Measurements from ENCODE around the gene FBXO36. TPM values are rescaled to one million over a fixed set of nuclear protein-coding genes. Genes with fewer than 3 reads are reported as not detected.

The FBXO36 gene
- 1.0 TPM for polyA plus RNA-seq (2012; ENCODE audit: insufficient read length, low read depth)

- no peak; the same call in 1 of the 2 replicates for TF ChIP-seq TAF1 (IDR thresholded peaks at IDR 0.05; ENCODE audit: borderline replicate concordance, insufficient read depth, low read length)
- TF ChIP-seq SIN3A (IDR thresholded peaks at IDR 0.05; ENCODE audit: borderline replicate concordance, insufficient read depth, low read length): peak; percentile 72; the same call in 1 of the 2 replicates
These were observed at the start of gene FBXO36 for GRCh38 chr2:229922449-229923386. Gene FBXO36 (plus strand): TSS chr2:229922503. CDS start chr2:229922514, 11 bp downstream.

- TF ChIP-seq POLR2AphosphoS5 (IDR thresholded peaks at IDR 0.05; ENCODE audit: low read depth, low read length) (no peak), REST (IDR thresholded peaks at IDR 0.05; ENCODE audit: insufficient read depth in 1 of 2, low read depth in 2 of 2, low read length in 2 of 2) (no peak), TAF1 (IDR thresholded peaks at IDR 0.05; ENCODE audit: borderline replicate concordance, insufficient read depth, low read length) (no peak), FOXP2 (optimal IDR thresholded peaks at IDR 0.05; ENCODE audit: borderline replicate concordance, extremely low read depth, extremely low read length, insufficient read depth) (no peak), SIN3A (IDR thresholded peaks at IDR 0.05; ENCODE audit: borderline replicate concordance, insufficient read depth, low read length) (no peak)
These were observed 49.2 kb upstream of the FBXO36 start for GRCh38 chr2:229873123-229873581.

- TF ChIP-seq TAF1 (IDR thresholded peaks at IDR 0.05; ENCODE audit: borderline replicate concordance, insufficient read depth, low read length) (no peak), SIN3A (IDR thresholded peaks at IDR 0.05; ENCODE audit: borderline replicate concordance, insufficient read depth, low read length) (no peak), FOXP2 (optimal IDR thresholded peaks at IDR 0.05; ENCODE audit: borderline replicate concordance, extremely low read depth, extremely low read length, insufficient read depth) (no peak), POLR2AphosphoS5 (IDR thresholded peaks at IDR 0.05; ENCODE audit: low read depth, low read length) (no peak), REST (IDR thresholded peaks at IDR 0.05; ENCODE audit: insufficient read depth in 1 of 2, low read depth in 2 of 2, low read length in 2 of 2) (no peak)
These were observed 47.7 kb upstream of the FBXO36 start for GRCh38 chr2:229874647-229875046.

- TF ChIP-seq TAF1 (IDR thresholded peaks at IDR 0.05; ENCODE audit: borderline replicate concordance, insufficient read depth, low read length) (no peak), SIN3A (IDR thresholded peaks at IDR 0.05; ENCODE audit: borderline replicate concordance, insufficient read depth, low read length) (no peak), POLR2AphosphoS5 (IDR thresholded peaks at IDR 0.05; ENCODE audit: low read depth, low read length) (no peak), FOXP2 (optimal IDR thresholded peaks at IDR 0.05; ENCODE audit: borderline replicate concordance, extremely low read depth, extremely low read length, insufficient read depth) (no peak), REST (IDR thresholded peaks at IDR 0.05; ENCODE audit: insufficient read depth in 1 of 2, low read depth in 2 of 2, low read length in 2 of 2) (no peak)
These were observed 46.8 kb upstream of the FBXO36 start for GRCh38 chr2:229875549-229875948.

- TF ChIP-seq FOXP2 (optimal IDR thresholded peaks at IDR 0.05; ENCODE audit: borderline replicate concordance, extremely low read depth, extremely low read length, insufficient read depth) (no peak), SIN3A (IDR thresholded peaks at IDR 0.05; ENCODE audit: borderline replicate concordance, insufficient read depth, low read length) (no peak), TAF1 (IDR thresholded peaks at IDR 0.05; ENCODE audit: borderline replicate concordance, insufficient read depth, low read length) (no peak), REST (IDR thresholded peaks at IDR 0.05; ENCODE audit: insufficient read depth in 1 of 2, low read depth in 2 of 2, low read length in 2 of 2) (no peak), POLR2AphosphoS5 (IDR thresholded peaks at IDR 0.05; ENCODE audit: low read depth, low read length) (no peak)
These were observed 42.9 kb upstream of the FBXO36 start for GRCh38 chr2:229879191-229879950.

Data from PFSK-1 (cell line).